ENCODE data around the gene ZFYVE21.
"Not testable (repeated sequence)": the region's sequence is repeated elsewhere in the genome, so short reads cannot be mapped to it uniquely, and the experiment has no call there.

The ZFYVE21 gene

GRCh38 chr14:103685276-103686211 lies 30.1 kb upstream of the ZFYVE21 start:
- DNase-seq (ENCODE audit: low read depth): no peak
- no peak for TF ChIP-seq CTCF (conservative IDR thresholded peaks at IDR 0.05; ENCODE audit: low read depth, low read length)
- no peak overlapping the region for H3K4me3 ChIP-seq (ENCODE audit: low read depth, low read length)

- H3K4me3 ChIP-seq (ENCODE audit: low read depth, low read length): no peak overlapping the region
- DNase-seq (ENCODE audit: low read depth): peak; percentile 87
- no peak for TF ChIP-seq CTCF (conservative IDR thresholded peaks at IDR 0.05; ENCODE audit: low read depth, low read length)
Observed at GRCh38 chr14:103686831-103687485, 28.7 kb upstream of the ZFYVE21 start.

GRCh38 chr14:103687712-103688111 lies 27.9 kb upstream of the ZFYVE21 start:
- no peak overlapping the region for H3K4me3 ChIP-seq (ENCODE audit: low read depth, low read length)
- no peak for DNase-seq (ENCODE audit: low read depth)
- no peak for TF ChIP-seq CTCF (conservative IDR thresholded peaks at IDR 0.05; ENCODE audit: low read depth, low read length)

GRCh38 chr14:103688441-103688840 lies 27.2 kb upstream of the ZFYVE21 start:
- TF ChIP-seq CTCF (conservative IDR thresholded peaks at IDR 0.05; ENCODE audit: low read depth, low read length): no peak
- no peak overlapping the region for H3K4me3 ChIP-seq (ENCODE audit: low read depth, low read length)
- DNase-seq (ENCODE audit: low read depth): no peak

- H3K4me3 ChIP-seq (ENCODE audit: low read depth, low read length): no peak overlapping the region
- peak; percentile 54 for DNase-seq (ENCODE audit: low read depth)
- TF ChIP-seq CTCF (conservative IDR thresholded peaks at IDR 0.05; ENCODE audit: low read depth, low read length): no peak
Observed at GRCh38 chr14:103688906-103689902, 26.4 kb upstream of the ZFYVE21 start.

GRCh38 chr14:103690332-103690731 lies 25.3 kb upstream of the ZFYVE21 start:
- DNase-seq (ENCODE audit: low read depth): no peak
- H3K4me3 ChIP-seq (ENCODE audit: low read depth, low read length): no peak overlapping the region
- TF ChIP-seq CTCF (conservative IDR thresholded peaks at IDR 0.05; ENCODE audit: low read depth, low read length): no peak

- not testable (repeated sequence) for DNase-seq (ENCODE audit: low read depth)
Observed at GRCh38 chr14:103691655-103692054, 24.0 kb upstream of the ZFYVE21 start.

More at GRCh38 chr14:103691655-103692054, 24.0 kb upstream of the ZFYVE21 start:
- not testable (repeated sequence) for H3K4me3 ChIP-seq (ENCODE audit: low read depth, low read length)

All from choroid plexus epithelial cell (primary cell).